Endothelial cell of umbilical vein (primary cell): Measurements from ENCODE around the gene COL16A1. TPM values are rescaled to one million over a fixed set of nuclear protein-coding genes. Genes with fewer than 3 reads are reported as not detected.

Source experiments
- BruUV-seq: library from RNA; stranded (reverse); fragments of 400-500 nt; replicated peaks from 2 replicates; lab custom pipeline; 2021; lab: Mats Ljungman, UMichigan
- CTCF ChIA-PET: fragments of 300-600, 350-600 bp; sonication (Branson Sonifier 250); formaldehyde crosslinking; loops from one replicate; lab custom pipeline; 2021; ENCODE audit warnings: antibody characterized with exemption, inconsistent platforms; lab: Charles Lee
- POLR2A ChIA-PET: fragments of 300-600, 350-600 bp; sonication (Branson Sonifier 250); formaldehyde crosslinking; loops from one replicate; lab custom pipeline; 2021; ENCODE audit warnings: antibody characterized with exemption, inconsistent platforms; lab: Charles Lee
- DNase-seq: peaks from one replicate; pipeline ENCODE4 v3.0.0-alpha.2; 2011; ENCODE audit warnings: low read depth, low spot score
- FAIRE-seq: peaks from 2 replicates; lab custom pipeline; 2011; peaks lifted over from hg19 to GRCh38; lab: Jason Lieb, UNC
- H2AFZ ChIP-seq: 2 replicates; pipeline ENCODE4 v1.6.0; 2012; ENCODE audit warnings: low read depth, low read length, control low read depth, inconsistent platforms
- H3K27ac ChIP-seq: 2 replicates; pipeline ENCODE4 v1.5.1; 2011; ENCODE audit warnings: low read depth, mild to moderate bottlenecking, control low read depth, low read length, moderate library complexity; ENCODE audit not compliant: insufficient read depth
- H3K27me3 ChIP-seq, 2 experiments: 2 replicates each; pipeline versions ENCODE4 v1.6.0 to v1.6.1; 2011; ENCODE audit warnings: low read length in 2 of 2, mixed read lengths in 1 of 2; ENCODE audit not compliant: control insufficient read depth in 2 of 2, insufficient read depth in 2 of 2
- H3K36me3 ChIP-seq, 2 experiments: 2 replicates in 1 of 2; 3 replicates in 1 of 2; pipeline ENCODE4 v1.5.1; 2011; ENCODE audit warnings: low read length in 2 of 2, mild to moderate bottlenecking in 1 of 2, moderate library complexity in 1 of 2; ENCODE audit not compliant: control insufficient read depth in 2 of 2, insufficient read depth in 2 of 2; ENCODE audit errors: extremely low read depth in 1 of 2
- H3K4me1 ChIP-seq: 3 replicates; pipeline ENCODE4 v1.5.1; 2011; ENCODE audit warnings: mild to moderate bottlenecking, low read length; ENCODE audit not compliant: control insufficient read depth, insufficient read depth; ENCODE audit errors: extremely low read depth
- H3K4me2 ChIP-seq: 2 replicates; pipeline ENCODE4 v1.6.1; 2011; ENCODE audit warnings: low read length, control low read depth, mixed read lengths; ENCODE audit not compliant: insufficient read depth
- H3K4me3 ChIP-seq, 3 experiments: fragments of 200-600 bp in 1 of 3; sonication (generic), shearing (Covaris generic) in 1 of 3; replicated peaks in 1 of 3; 2 replicates each; pipeline ENCODE4 v1.5.1; 2011 to 2016; ENCODE audit warnings: control low read depth in 3 of 3, low read length in 3 of 3, mild to moderate bottlenecking in 2 of 3, inconsistent platforms in 1 of 3, low read depth in 1 of 3, moderate library complexity in 1 of 3; ENCODE audit not compliant: insufficient read depth in 1 of 3
- H3K79me2 ChIP-seq: 2 replicates; pipeline ENCODE4 v1.6.0; 2012; ENCODE audit warnings: low read length, inconsistent platforms; ENCODE audit not compliant: control insufficient read depth, insufficient read depth
- H3K9ac ChIP-seq: replicated peaks from 2 replicates; pipeline ENCODE3; 2011; ENCODE audit warnings: low read length, control low read depth; ENCODE audit not compliant: insufficient read depth; ENCODE audit errors: extremely low read depth
- H3K9me1 ChIP-seq: replicated peaks from 3 replicates; pipeline ENCODE4 v1.6.0; 2011; ENCODE audit warnings: mild to moderate bottlenecking, low read length; ENCODE audit not compliant: control insufficient read depth, insufficient read depth; ENCODE audit errors: extremely low read depth
- H3K9me3 ChIP-seq: replicated peaks from 2 replicates; pipeline ENCODE4 v1.5.1; 2012; ENCODE audit warnings: low read length, inconsistent platforms; ENCODE audit not compliant: control insufficient read depth, insufficient read depth
- H4K20me1 ChIP-seq: replicated peaks from 2 replicates; pipeline ENCODE3; 2011; ENCODE audit warnings: mild to moderate bottlenecking, low read length; ENCODE audit not compliant: control insufficient read depth, insufficient read depth; ENCODE audit errors: extremely low read depth
- EZH2 ChIP-seq: IDR thresholded peaks from 2 replicates; pipeline ENCODE4 v1.6.1; 2012; ENCODE audit warnings: borderline replicate concordance, low read depth, mild to moderate bottlenecking, moderate library complexity, low read length, inconsistent platforms; ENCODE audit not compliant: severe bottlenecking
- GATA2 ChIP-seq: IDR thresholded peaks from 2 replicates; pipeline ENCODE4 v1.7.0; 2011; ENCODE audit warnings: low read depth, mild to moderate bottlenecking, moderate library complexity, mixed read lengths, low read length; ENCODE audit not compliant: insufficient read length, insufficient read depth
- JUN ChIP-seq: IDR thresholded peaks from 2 replicates; pipeline ENCODE4 v1.6.1; 2011; ENCODE audit warnings: borderline replicate concordance, low read depth; ENCODE audit not compliant: insufficient read length, insufficient read depth
- POLR2A ChIP-seq: IDR thresholded peaks from 2 replicates; pipeline ENCODE4 v1.6.1; 2012; ENCODE audit warnings: low read depth, mild to moderate bottlenecking, control low read depth, low read length
- POLR2AphosphoS5 ChIP-seq: IDR thresholded peaks from 2 replicates; pipeline ENCODE4 v1.6.1; 2012; ENCODE audit warnings: low read depth, mild to moderate bottlenecking, control low read depth, low read length, moderate library complexity; ENCODE audit not compliant: insufficient read depth
- dilution Hi-C: fragments of 300-500 bp; cut with MboI; formaldehyde crosslinking; loops from one replicate; pipeline ENCODE4 v1.15.0; 2019; ENCODE audit warnings: low sequenced_read_pairs; ENCODE audit not compliant: extremely low pct_ligation_motif_present
- intact Hi-C: fragments of 100-400 bp; cut with micrococcal nuclease; formaldehyde crosslinking; loops from one replicate; pipeline ENCODE4 v1.10.0; 2022
- polyA plus RNA-seq, 4 experiments: library from polyadenylated mRNA; depleted of rRNA in 3 of 4; stranded (reverse) in 3 of 4; unstranded in 1 of 4; fragments of >200 nt; gene quantifications; 2 replicates each; pipeline versions ENCODE4 v1.2.1 to v1.2.3, GENCODE V29; 2011 to 2012; ENCODE audit warnings: missing spikeins in 1 of 4
- total RNA-seq: library from RNA; stranded (reverse); gene quantifications from 2 replicates; pipeline ENCODE4 v1.2.3, GENCODE V29; 2021
- TF ChIP-seq, protein P1 (sequence below), 2 donors: IDR thresholded peaks; 1 replicate in 1 of 2; 2 replicates in 1 of 2; pipeline ENCODE4 v1.5.1; 2011; ENCODE audit warnings: low read length in 2 of 2, mild to moderate bottlenecking in 2 of 2, moderate library complexity in 2 of 2, control low read depth in 1 of 2, inconsistent platforms in 1 of 2, low read depth in 1 of 2; ENCODE audit not compliant: insufficient read depth in 1 of 2; ENCODE audit errors: extremely low read depth in 1 of 2
- TF ChIP-seq, protein P2 (sequence below): IDR thresholded peaks from 2 replicates; pipeline ENCODE4 v1.6.1; 2011; ENCODE audit not compliant: insufficient read depth, insufficient read length

Gene COL16A1
- total and polyA plus RNA-seq, 2 donors (not counting 3 experiments of a cell fraction or from before 2014, with no cell fraction given), result 0.68 to 1.2 TPM

DNA sequence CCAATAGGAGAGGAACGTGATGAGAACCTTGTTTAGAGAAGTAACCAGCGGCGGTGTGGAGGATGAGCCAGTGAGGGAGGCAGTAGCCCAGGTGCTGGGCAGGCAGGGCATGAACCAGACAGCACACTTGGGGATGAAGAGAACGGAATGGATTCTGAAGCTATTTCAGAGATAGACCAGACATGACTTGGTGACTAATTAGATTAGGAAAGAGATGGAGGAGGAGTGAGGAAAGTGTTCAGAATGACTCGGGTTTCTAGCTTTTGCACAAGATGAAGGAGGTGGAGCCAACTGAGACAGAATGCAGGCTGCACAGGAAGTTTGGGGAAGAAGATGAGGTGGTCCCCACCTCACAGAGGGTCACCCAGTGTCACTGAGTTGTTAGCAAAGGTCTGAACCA lies 64.3 kb downstream of the COL16A1 start:
- intact Hi-C loops (no loop called here), dilution Hi-C loops (no loop called here)
- no peaks in the 10 kb centered on the region for H3K9me3 ChIP-seq
- H3K27me3 ChIP-seq, result no peaks in the 10 kb centered on the region
- no peaks in the 10 kb centered on the region for H4K20me1 ChIP-seq
- no peak overlapping the region for H3K4me3 ChIP-seq
- H3K9me1 ChIP-seq, result no peaks in the 10 kb centered on the region
- TF ChIP-seq POLR2AphosphoS5 (no peak), GATA2 (no peak), JUN (no peak), EZH2 (no peak), POLR2A (no peak)
- TF ChIP-seq, protein P1, sequence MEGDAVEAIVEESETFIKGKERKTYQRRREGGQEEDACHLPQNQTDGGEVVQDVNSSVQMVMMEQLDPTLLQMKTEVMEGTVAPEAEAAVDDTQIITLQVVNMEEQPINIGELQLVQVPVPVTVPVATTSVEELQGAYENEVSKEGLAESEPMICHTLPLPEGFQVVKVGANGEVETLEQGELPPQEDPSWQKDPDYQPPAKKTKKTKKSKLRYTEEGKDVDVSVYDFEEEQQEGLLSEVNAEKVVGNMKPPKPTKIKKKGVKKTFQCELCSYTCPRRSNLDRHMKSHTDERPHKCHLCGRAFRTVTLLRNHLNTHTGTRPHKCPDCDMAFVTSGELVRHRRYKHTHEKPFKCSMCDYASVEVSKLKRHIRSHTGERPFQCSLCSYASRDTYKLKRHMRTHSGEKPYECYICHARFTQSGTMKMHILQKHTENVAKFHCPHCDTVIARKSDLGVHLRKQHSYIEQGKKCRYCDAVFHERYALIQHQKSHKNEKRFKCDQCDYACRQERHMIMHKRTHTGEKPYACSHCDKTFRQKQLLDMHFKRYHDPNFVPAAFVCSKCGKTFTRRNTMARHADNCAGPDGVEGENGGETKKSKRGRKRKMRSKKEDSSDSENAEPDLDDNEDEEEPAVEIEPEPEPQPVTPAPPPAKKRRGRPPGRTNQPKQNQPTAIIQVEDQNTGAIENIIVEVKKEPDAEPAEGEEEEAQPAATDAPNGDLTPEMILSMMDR (IDR thresholded peaks at IDR 0.05; ENCODE audit: extremely low read depth in 1 of 2, insufficient read depth in 1 of 2, low read depth in 1 of 2, low read length in 2 of 2), result no peak
- TF ChIP-seq, protein P2, sequence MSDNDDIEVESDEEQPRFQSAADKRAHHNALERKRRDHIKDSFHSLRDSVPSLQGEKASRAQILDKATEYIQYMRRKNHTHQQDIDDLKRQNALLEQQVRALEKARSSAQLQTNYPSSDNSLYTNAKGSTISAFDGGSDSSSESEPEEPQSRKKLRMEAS, result no peak
- no peak overlapping the region for H3K27ac ChIP-seq
- no peak overlapping the region for H3K9ac ChIP-seq
- FAIRE-seq (no peak), DNase-seq (no peak)
- peaks cover 17% of the 10 kb centered on the region for H3K4me1 ChIP-seq
- H3K79me2 ChIP-seq, result peaks cover 77% of the 10 kb centered on the region
- no peak overlapping the region for H2AFZ ChIP-seq
- ChIA-PET POLR2A (no interaction called here), CTCF (interaction anchor here (0.9 to 2.1 kb wide), 5 partner anchors 11 to 77 kb away, joined by 3 to 8 read pairs (median 3); no protein-coding TSS in a partner anchor)
- H3K36me3 ChIP-seq, result peaks cover 0 to 5% of the 10 kb centered on the region in 2 experiments
- BruUV-seq, result no TSS peak
- H3K4me2 ChIP-seq, result no peak overlapping the region
